ENCODE data around the gene CMTM5.

GRCh38 chr14:23413681-23414080 lies 36.8 kb downstream of the CMTM5 start:
- TF ChIP-seq, protein P1, sequence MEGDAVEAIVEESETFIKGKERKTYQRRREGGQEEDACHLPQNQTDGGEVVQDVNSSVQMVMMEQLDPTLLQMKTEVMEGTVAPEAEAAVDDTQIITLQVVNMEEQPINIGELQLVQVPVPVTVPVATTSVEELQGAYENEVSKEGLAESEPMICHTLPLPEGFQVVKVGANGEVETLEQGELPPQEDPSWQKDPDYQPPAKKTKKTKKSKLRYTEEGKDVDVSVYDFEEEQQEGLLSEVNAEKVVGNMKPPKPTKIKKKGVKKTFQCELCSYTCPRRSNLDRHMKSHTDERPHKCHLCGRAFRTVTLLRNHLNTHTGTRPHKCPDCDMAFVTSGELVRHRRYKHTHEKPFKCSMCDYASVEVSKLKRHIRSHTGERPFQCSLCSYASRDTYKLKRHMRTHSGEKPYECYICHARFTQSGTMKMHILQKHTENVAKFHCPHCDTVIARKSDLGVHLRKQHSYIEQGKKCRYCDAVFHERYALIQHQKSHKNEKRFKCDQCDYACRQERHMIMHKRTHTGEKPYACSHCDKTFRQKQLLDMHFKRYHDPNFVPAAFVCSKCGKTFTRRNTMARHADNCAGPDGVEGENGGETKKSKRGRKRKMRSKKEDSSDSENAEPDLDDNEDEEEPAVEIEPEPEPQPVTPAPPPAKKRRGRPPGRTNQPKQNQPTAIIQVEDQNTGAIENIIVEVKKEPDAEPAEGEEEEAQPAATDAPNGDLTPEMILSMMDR (optimal IDR thresholded peaks at IDR 0.05 in 1 of 3, IDR thresholded peaks at IDR 0.05 in 1 of 3, conservative IDR thresholded peaks at IDR 0.05 in 1 of 3; ENCODE audit: extremely low read depth in 1 of 3, insufficient read depth in 2 of 3, low read length in 3 of 3) = no peak
- TF ChIP-seq EZH2 (IDR thresholded peaks at IDR 0.05; ENCODE audit: low read length) = no peak

All from keratinocyte (primary cell).